ENCODE measurements around the gene XYLT1.

Gene XYLT1

DNA sequence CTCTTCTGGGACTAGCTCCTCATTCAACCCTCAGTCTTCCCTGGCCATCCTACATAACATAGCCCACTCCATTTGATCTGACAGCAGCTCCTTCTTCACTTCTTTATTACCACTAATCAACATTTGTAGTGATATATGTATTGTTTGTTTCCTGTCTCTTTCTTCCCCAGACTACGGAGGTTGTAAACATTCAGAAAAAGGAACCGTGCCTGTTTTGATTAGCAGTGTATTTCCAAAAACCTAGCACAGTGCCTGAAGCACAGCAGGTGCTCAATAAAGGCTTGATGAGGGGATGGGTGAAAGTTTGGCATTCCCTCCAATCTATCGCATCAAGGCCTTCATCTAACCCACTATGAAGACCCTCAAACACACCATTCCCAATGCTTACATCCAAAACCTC, 150.8 kb downstream of the XYLT1 start:
- H3K4me3 ChIP-seq (ENCODE audit: low read depth, low read length) = no peak overlapping the region
- no peak for DNase-seq (ENCODE audit: low read depth)
- TF ChIP-seq, protein P1, sequence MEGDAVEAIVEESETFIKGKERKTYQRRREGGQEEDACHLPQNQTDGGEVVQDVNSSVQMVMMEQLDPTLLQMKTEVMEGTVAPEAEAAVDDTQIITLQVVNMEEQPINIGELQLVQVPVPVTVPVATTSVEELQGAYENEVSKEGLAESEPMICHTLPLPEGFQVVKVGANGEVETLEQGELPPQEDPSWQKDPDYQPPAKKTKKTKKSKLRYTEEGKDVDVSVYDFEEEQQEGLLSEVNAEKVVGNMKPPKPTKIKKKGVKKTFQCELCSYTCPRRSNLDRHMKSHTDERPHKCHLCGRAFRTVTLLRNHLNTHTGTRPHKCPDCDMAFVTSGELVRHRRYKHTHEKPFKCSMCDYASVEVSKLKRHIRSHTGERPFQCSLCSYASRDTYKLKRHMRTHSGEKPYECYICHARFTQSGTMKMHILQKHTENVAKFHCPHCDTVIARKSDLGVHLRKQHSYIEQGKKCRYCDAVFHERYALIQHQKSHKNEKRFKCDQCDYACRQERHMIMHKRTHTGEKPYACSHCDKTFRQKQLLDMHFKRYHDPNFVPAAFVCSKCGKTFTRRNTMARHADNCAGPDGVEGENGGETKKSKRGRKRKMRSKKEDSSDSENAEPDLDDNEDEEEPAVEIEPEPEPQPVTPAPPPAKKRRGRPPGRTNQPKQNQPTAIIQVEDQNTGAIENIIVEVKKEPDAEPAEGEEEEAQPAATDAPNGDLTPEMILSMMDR (IDR thresholded peaks at IDR 0.05; ENCODE audit: low read depth, low read length, missing control alignments) = no peak

DNA sequence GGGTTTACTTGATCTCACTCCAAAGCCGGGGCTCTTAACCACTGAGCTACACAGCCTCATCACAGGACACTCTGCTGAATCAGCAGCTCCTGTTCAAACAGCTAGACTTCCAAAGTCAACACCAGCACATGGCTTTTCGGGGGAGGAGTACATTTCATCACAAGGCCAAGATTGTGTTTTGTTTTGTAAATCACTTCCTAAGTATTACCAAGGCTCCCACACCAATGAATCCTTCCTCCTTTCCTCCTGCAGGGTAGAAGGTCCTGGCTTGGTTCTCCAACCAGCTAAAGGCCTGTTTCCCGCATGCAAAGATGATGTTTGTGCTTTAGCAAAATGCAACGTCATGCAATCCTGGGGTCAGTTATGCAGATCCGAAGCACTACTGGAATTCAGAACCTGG, 152.5 kb downstream of the XYLT1 start:
- DNase-seq (ENCODE audit: low read depth) = no peak
- no peak overlapping the region for H3K4me3 ChIP-seq (ENCODE audit: low read depth, low read length)
- TF ChIP-seq, protein P1 (IDR thresholded peaks at IDR 0.05; ENCODE audit: low read depth, low read length, missing control alignments) = no peak

DNA sequence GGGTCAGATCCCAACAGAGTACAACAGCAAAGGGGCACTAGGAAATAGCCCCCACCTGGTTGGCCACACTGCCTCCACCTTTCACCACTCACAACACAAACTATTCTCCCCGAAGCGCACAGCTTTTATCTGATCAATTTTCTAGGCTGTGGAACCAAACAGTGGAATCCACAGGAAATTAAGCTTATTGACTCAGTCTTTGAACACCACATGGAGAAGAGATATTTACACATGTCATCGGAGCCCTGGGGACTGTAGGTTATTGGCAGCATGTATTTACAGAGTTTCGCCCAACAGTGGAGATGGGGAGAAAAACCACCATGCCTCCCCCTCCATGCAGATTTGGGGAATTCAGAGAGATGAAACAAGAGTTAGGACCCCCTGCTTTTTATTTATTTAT, 154.8 kb downstream of the XYLT1 start:
- TF ChIP-seq, protein P1 (IDR thresholded peaks at IDR 0.05; ENCODE audit: low read depth, low read length, missing control alignments) = no peak
- H3K4me3 ChIP-seq (ENCODE audit: low read depth, low read length) = no peak overlapping the region
- DNase-seq (ENCODE audit: low read depth) = no peak

DNA sequence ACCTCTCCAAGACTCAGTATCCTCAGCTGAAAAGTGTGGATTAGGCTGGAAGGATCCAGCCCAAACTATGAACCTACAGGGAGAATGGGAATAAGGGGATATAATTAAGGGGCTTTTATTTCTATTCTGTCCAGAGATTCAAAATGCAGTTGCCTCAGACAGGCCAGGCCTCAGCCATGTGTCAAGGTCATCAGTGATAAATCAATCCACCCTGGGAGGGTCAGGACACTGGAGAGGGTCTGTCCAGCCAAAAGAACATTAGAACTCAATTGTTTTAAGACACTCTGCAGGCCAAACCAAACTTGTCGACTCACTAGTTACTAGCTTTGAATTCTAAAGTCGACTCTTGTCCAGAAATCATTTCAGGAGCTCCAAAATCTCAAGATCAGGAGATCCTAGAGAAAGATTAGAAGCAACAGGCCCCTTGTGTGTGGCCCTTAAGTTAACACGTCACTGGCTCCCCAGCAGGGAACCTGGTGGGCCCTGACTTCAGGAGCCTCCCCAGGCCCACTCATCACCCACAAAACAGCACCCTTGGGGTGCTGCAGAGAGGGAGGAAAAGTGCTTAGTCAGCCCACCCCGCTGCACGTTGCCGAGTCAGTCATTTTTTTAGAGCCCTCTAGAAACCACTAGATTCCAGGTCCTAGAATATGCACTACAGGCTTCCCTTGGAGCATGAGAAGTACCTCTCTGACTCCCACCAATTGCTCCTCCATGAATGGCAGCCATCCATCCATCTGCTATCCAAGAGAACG, 156.8 kb downstream of the XYLT1 start:
- DNase-seq (ENCODE audit: low read depth) = no peak

DNA sequence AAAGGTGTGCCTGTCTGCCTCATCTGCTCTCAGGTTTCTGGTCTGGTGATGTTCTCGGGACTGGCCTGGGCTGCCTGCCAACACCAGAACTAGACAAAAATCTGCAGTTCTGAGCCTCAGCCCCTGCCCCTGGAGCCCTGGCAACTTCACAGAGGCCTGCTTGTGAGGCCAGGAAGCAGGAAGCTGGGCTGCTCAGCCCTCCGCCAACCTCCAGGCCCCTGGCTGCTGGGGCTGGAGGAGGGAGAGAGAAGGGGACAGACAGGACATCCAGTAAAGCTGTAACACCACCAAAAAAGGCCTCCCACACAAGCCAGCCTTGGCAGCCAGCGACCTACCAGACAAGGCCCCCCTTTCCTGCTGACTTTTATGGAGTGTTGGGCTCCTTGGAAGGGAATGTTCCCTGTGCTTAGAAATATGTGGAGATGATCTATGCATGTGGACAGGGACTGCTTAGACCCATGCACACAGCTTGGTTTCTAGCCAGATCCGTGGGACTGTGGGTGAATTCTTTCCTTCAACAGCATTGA, 157.6 kb downstream of the XYLT1 start:
- no peak overlapping the region for H3K4me3 ChIP-seq (ENCODE audit: low read depth, low read length)
- no peak for DNase-seq (ENCODE audit: low read depth)
- TF ChIP-seq, protein P1 (IDR thresholded peaks at IDR 0.05; ENCODE audit: low read depth, low read length, missing control alignments) = no peak

More for the DNA sequence above, 156.8 kb downstream of the XYLT1 start:
- TF ChIP-seq, protein P1 (IDR thresholded peaks at IDR 0.05; ENCODE audit: low read depth, low read length, missing control alignments) = no peak
- no peak overlapping the region for H3K4me3 ChIP-seq (ENCODE audit: low read depth, low read length)

DNA sequence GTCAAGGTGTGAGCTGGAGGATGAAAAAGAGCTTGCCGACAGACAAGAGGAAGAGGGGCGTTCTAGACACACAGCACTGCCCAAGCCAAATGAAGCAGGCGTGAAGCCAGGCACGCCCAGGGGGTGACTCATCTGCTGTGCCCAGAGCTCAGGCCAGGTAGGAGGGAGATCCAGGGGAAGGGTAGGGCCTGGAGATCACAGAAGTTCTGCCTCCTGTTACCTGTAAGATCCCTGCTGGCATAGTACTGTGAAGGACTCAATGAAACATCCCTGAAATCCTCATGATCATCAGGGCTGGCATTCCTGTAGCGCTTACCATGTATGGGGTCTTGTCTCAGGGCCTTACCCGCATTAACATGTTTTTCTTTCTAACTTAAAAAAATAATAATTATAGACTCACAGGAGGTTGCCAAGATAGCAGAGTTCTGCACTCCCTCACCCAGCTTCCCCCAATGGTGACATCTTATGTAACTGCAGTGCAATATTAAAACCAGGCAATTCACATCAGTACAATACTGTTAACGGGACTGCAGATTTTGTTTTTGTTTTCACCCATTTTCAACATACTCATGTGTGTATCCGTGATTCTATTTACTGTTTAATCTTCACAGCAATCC, 158.6 kb downstream of the XYLT1 start:
- DNase-seq (ENCODE audit: low read depth) = no peak

More for the DNA sequence above, 158.6 kb downstream of the XYLT1 start:
- TF ChIP-seq, protein P1 (IDR thresholded peaks at IDR 0.05; ENCODE audit: low read depth, low read length, missing control alignments) = no peak
- no peak overlapping the region for H3K4me3 ChIP-seq (ENCODE audit: low read depth, low read length)
